Type B pancreatic cell (in vitro differentiated cells): ENCODE measurements around the gene ARFGAP1. TPM values are rescaled to one million over a fixed set of nuclear protein-coding genes. Genes with fewer than 3 reads are reported as not detected.

Experiments
- DNase-seq: peaks from one replicate; pipeline ENCODE4 v3.0.0; 2021; ENCODE audit warnings: mixed read lengths; ENCODE audit not compliant: unreplicated experiment; ENCODE audit errors: extremely low spot score
- H3K27ac Mint-ChIP-seq: 2 replicates; pipeline ENCODE4 v1.8.0; 2021; ENCODE audit warnings: mild to moderate bottlenecking, mixed read lengths
- H3K27me3 Mint-ChIP-seq: 2 replicates; pipeline ENCODE4 v1.8.0; 2021; ENCODE audit warnings: mixed read lengths
- H3K36me3 Mint-ChIP-seq: 2 replicates; pipeline ENCODE4 v1.8.0; 2021; ENCODE audit warnings: mixed read lengths
- H3K4me1 Mint-ChIP-seq: one replicate; pipeline ENCODE4 v1.8.0; 2021; ENCODE audit warnings: mixed read lengths; ENCODE audit not compliant: unreplicated experiment
- H3K4me3 Mint-ChIP-seq: 2 replicates; pipeline ENCODE4 v1.8.0; 2021; ENCODE audit warnings: mild to moderate bottlenecking, mixed read lengths
- H3K9me3 Mint-ChIP-seq: 2 replicates; pipeline ENCODE4 v1.8.0; 2021; ENCODE audit warnings: mixed read lengths
- total RNA-seq: library from RNA; stranded (reverse); gene quantifications from 2 replicates; pipeline ENCODE4 v1.2.1, GENCODE V29; 2021; ENCODE audit warnings: low replicate concordance
- TF ChIP-seq, protein P1 (sequence below): fragments of 200-600 bp; sonication (generic); conservative IDR thresholded peaks from 2 replicates; pipeline ENCODE4 v1.5.0; 2021; ENCODE audit warnings: antibody characterized with exemption, mild to moderate bottlenecking

Gene ARFGAP1
- total RNA-seq, 1 donor from 2014 or later, result 132 TPM

GRCh38 chr20:63292292-63292701 is 19.7 kb downstream of the ARFGAP1 start:
- peaks cover 8% of the 10 kb centered on the region for H3K27me3 Mint-ChIP-seq
- H3K4me1 Mint-ChIP-seq, result no peaks in the 10 kb centered on the region
- TF ChIP-seq, protein P1, sequence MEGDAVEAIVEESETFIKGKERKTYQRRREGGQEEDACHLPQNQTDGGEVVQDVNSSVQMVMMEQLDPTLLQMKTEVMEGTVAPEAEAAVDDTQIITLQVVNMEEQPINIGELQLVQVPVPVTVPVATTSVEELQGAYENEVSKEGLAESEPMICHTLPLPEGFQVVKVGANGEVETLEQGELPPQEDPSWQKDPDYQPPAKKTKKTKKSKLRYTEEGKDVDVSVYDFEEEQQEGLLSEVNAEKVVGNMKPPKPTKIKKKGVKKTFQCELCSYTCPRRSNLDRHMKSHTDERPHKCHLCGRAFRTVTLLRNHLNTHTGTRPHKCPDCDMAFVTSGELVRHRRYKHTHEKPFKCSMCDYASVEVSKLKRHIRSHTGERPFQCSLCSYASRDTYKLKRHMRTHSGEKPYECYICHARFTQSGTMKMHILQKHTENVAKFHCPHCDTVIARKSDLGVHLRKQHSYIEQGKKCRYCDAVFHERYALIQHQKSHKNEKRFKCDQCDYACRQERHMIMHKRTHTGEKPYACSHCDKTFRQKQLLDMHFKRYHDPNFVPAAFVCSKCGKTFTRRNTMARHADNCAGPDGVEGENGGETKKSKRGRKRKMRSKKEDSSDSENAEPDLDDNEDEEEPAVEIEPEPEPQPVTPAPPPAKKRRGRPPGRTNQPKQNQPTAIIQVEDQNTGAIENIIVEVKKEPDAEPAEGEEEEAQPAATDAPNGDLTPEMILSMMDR, result no peak
- no peak overlapping the region for H3K27ac Mint-ChIP-seq
- H3K4me3 Mint-ChIP-seq, result no peak overlapping the region
- H3K9me3 Mint-ChIP-seq, result no peaks in the 10 kb centered on the region
- DNase-seq, result no peak
- H3K36me3 Mint-ChIP-seq, result no peaks in the 10 kb centered on the region

DNA sequence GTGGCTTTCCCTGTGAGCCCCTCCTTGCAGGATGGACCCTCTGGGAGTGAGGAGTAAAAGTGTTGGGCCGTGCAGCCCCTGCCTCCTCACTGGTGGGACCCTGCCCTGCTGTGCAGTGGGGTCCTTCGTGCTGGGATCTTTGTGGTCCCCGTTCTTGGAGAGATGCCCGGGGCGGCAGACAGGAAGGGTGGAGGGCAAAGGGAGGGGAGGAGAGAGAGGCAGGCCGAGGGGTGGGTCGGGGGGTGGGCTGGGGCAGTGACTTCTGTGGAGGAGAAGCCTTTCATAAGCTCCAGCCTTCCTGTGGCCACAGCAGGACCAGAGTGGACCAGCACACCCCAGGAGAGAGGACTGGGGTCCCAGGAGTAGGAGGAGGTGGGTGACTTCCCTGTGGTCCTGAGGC is 20.3 kb downstream of the ARFGAP1 start, which contains the start of gene COL20A1:
COL20A1 (plus strand) TSS at position 283 of the 400 bp plus-strand sequence. CDS start 1,922 bp downstream, outside the sequence.
- no peak within 1 kb of the TSS for H3K4me3 Mint-ChIP-seq
- TF ChIP-seq, protein P1, result no peak
- peaks cover 8% of the 10 kb centered on the region for H3K27me3 Mint-ChIP-seq
- H3K27ac Mint-ChIP-seq, result no peak within 1 kb of the TSS
- no peaks in the 10 kb centered on the region for H3K9me3 Mint-ChIP-seq
- DNase-seq, result no peak
- no peaks in the 10 kb centered on the region for H3K4me1 Mint-ChIP-seq
- no peaks in the 10 kb centered on the region for H3K36me3 Mint-ChIP-seq

DNA sequence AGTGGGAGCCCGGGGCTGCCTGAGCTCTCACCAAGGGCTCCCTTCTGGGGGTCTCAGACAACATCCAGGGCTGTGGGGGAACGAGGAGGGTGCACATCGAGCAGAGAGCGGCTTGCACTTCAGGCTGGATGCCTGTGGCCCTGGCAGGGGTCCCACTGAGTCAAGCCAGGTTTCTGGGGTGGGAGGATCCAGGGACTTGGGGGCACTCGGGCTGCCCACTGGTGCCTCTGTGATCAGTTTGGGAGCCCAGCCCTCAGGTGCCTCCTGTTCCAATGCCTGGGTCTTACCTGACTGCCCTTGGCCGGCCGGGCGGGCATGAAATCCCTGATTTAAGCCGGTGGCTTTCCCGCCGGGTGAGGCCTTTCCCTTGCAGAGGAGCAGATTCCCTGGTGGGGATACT is 20.8 kb downstream of the ARFGAP1 start:
- Mint-ChIP-seq H3K36me3 (no peaks in the 10 kb centered on the region), H3K9me3 (no peaks in the 10 kb centered on the region), H3K27ac (no peak overlapping the region), H3K4me1 (no peaks in the 10 kb centered on the region), H3K4me3 (no peak overlapping the region), H3K27me3 (peaks cover 8% of the 10 kb centered on the region)
- DNase-seq, result no peak
- TF ChIP-seq, protein P1, result no peak

GRCh38 chr20:63293871-63294535 is 21.4 kb downstream of the ARFGAP1 start:
- no peak for DNase-seq
- TF ChIP-seq, protein P1, result no peak
- H3K9me3 Mint-ChIP-seq, result no peaks in the 10 kb centered on the region
- peaks cover 11% of the 10 kb centered on the region for H3K27me3 Mint-ChIP-seq
- no peak overlapping the region for H3K27ac Mint-ChIP-seq
- H3K4me3 Mint-ChIP-seq, result no peak overlapping the region
- H3K36me3 Mint-ChIP-seq, result no peaks in the 10 kb centered on the region
- no peaks in the 10 kb centered on the region for H3K4me1 Mint-ChIP-seq

GRCh38 chr20:63294536-63294900 is 21.9 kb downstream of the ARFGAP1 start:
- TF ChIP-seq, protein P1, result no peak
- no peak overlapping the region for H3K4me3 Mint-ChIP-seq
- H3K36me3 Mint-ChIP-seq, result no peaks in the 10 kb centered on the region
- H3K9me3 Mint-ChIP-seq, result no peaks in the 10 kb centered on the region
- H3K27me3 Mint-ChIP-seq, result peaks cover 16% of the 10 kb centered on the region
- H3K27ac Mint-ChIP-seq, result peak overlapping the region; percentile 36
- no peak for DNase-seq
- H3K4me1 Mint-ChIP-seq, result no peaks in the 10 kb centered on the region

DNA sequence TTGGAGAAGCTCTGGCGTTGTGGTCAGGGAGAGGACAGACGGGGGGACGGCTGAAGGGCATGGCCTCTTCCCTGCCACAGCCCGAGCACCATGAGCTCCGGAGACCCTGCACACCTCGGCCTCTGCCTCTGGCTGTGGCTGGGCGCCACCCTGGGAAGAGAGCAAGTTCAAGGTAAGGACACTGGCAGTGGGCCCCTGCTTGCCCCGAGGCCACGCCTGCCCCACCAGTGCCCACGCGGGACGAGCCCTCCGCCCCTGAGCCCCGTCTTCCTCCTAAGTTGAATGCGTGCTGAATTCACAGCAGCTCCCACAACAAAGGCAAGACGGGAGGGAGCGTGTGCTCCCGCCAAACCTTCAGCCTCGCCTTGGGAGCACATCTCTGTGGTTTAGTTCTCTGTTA is 22.4 kb downstream of the ARFGAP1 start:
- Mint-ChIP-seq H3K27ac (peak overlapping the region; percentile 50), H3K4me1 (no peaks in the 10 kb centered on the region), H3K36me3 (no peaks in the 10 kb centered on the region), H3K27me3 (peaks cover 17% of the 10 kb centered on the region), H3K9me3 (no peaks in the 10 kb centered on the region), H3K4me3 (peak overlapping the region; percentile 31)
- no peak for DNase-seq
- TF ChIP-seq, protein P1, result no peak
